ENCODE measurements around the gene VAPA.

VAPA gene

GRCh38 chr18:9915291-9916076 lies 1.7 kb downstream of the VAPA start:
- no peak for DNase-seq

GRCh38 chr18:9916077-9916639 lies 2.3 kb downstream of the VAPA start:
- no peak for DNase-seq

DNA sequence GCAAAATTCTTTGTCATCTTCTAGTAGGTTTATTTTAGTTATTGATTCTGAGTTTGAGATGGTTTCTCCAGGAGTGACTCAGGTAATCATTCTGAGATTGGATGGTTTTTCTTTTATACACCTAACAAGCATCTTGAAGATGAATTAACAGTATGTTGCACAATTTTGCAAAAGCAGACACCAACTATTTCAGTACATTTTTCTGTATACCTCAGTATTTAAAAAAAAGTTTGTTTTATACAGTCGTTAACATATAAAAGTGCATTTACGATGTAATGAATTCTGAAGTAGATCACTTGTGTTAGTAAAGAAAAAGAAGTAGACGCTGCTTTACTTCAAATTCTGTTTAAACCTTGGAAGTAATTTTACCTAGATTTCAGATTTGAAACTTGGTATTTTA lies 3.0 kb downstream of the VAPA start:
- no peak for DNase-seq

GRCh38 chr18:9918016-9918680 lies 4.3 kb downstream of the VAPA start:
- no peak for DNase-seq

DNA sequence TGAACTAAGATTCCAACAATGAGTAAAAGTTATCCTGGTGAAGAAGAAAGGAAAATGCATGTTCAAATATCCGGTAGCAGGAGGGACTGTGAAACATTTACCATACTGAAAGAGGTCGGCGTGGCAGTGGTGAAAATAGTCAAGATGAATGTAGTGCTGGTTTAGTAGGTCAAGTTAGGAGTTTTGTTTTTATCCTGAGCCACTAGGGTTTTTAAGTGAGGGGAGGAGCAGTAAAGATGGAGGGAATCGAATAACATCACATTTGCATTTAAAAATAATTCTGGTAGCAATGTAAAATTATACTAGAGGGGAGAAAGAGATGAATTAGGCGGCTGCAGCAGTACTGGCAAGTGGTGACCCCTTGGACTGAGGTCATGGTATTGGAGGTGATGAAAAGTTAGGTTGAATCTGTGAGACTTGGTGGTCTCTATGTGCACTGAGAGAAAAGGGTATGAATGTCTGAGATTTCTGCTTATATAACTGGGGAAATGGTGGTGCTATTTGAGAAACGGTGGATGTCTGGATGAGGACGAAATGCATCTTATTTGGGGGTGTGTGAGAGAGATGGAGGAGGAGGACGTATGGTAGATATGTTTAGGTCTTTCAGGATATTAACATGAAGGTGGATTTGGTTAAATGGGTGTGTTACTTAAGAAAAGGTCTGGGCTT lies 5.9 kb downstream of the VAPA start:
- no peak for DNase-seq

GRCh38 chr18:9922592-9923311 lies 8.9 kb downstream of the VAPA start:
- DNase-seq, result no peak

- DNase-seq, result no peak
Measured at GRCh38 chr18:9924371-9924943, 10.6 kb downstream of the VAPA start.

GRCh38 chr18:9925369-9925768 lies 11.6 kb downstream of the VAPA start:
- no peak for DNase-seq

GRCh38 chr18:9925795-9926194 lies 12.0 kb downstream of the VAPA start:
- DNase-seq, result no peak

DNA sequence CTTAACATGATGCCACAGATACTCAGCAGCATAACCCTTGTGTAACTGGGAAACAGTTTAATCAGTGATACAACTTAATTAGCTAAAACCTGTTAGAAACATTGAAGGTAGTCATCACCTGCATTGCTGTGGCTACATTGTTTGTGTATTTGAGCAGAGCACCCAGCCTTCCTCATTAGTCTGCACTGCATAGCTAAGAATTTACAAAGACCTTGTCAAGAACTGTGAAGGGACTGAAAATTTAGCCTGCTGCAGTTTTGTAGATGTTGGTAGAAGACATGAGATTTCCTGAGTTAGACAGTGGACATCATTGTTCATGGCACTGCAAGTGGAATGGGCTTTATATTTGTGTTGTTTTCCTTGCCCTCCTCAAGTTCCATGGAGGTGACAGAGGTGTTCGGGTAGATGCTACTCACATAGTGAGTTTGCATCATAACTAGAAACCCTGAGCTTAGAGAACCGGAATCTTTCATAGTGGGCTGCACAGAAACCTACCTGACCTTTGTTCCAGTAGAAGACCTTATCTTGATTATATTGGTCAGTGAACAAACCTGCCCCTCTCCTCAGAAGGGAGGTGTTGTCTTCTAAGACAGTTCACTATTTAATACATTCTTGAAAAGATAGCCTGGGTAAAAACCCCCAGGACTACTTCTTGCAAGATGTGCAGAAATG lies 12.5 kb downstream of the VAPA start:
- no peak for DNase-seq

GRCh38 chr18:9926977-9927376 lies 13.2 kb downstream of the VAPA start:
- DNase-seq, result no peak

DNA sequence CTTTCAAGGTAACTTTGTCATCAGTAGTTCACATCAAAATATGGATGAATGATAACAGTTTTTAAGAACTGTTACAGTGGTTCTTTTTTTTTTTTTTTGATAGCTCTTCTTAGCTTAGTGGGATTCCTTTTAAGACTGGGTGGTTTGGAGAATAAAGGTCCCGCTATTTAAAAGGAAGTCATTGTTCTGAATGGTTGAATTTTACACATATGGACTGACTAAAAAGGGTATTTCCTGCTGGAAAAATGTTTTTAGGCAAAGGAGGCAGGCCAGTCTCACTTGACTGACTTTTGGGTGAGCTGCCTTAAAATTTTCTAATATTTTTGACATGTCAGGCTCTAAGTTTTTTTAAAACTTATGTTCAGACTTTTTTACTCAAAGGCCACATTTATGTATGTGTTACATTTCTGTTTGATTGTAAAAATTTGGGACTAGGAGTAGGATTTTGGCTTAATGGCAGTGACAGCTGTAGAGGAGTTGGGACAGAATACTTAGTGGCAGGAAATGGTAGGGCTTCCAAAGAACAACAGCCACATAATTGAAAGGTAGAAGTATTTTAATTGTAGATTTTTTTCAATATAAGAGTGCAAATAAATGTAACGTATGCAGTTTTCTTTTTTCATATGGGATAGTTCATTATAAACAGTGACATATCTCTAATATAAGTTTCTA lies 13.7 kb downstream of the VAPA start:
- DNase-seq, result no peak

- DNase-seq, result no peak
Measured at GRCh38 chr18:9928646-9929259, 14.9 kb downstream of the VAPA start.

DNA sequence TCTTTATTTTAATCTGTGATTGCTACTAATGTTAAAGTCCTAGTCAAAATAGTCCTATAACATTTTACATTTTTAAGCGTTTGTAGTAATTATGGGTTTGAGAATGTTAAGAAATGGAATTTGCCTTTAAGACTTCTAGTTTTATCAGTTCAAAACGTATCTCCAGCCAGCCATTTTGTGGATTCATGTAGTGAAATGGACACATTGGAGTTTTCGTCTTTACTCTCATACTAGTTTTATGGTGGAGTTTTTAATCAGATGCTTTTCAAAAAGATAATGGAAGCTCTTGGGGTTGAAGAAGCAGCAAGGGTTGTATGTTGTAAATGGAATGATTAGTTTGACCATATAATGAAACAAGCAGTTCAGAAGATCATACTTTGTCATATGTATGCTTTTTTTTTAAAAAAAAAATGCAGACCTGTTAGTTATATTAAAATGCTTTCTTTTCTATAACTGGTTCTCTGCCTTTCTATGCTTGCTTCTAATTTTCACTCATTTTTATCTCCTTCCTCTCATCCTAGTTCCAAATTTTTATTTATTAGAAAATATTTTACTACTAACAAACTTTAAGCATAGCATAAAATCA lies 16.6 kb downstream of the VAPA start:
- no peak for DNase-seq

DNA sequence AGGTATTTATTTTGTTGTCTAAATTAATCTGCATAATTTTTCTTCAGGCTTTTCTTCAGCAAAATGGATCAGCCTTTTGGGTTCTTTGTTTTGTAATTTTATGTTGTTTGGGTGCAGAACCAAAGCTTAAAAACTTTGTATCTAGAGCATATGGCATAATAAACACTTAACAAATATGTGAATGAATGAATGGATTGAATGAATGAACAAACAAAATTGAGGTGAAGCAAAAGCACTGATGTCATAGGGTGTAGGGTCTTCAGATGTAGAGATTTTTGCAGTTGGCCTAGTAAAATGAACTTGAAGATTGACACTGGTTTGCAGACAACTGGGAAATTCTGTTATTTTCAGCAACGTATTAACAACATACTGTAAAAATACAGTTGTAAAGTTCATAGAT lies 17.3 kb downstream of the VAPA start:
- DNase-seq, result no peak

DNA sequence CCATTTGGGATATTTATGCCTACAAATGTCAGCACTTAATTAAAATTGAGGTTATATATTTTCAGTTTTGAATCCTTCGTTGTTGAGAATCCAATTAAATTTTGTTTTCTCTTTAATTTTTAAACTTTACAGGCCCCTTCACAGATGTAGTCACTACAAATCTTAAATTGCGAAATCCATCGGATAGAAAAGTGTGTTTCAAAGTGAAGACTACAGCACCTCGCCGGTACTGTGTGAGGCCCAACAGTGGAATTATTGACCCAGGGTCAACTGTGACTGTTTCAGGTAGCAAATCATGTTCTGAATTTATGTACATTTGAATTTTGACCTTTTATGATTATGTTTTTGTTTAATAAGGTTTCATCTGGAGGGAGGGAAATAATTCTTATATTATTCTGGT lies 17.9 kb downstream of the VAPA start:
- no peak for DNase-seq

DNA sequence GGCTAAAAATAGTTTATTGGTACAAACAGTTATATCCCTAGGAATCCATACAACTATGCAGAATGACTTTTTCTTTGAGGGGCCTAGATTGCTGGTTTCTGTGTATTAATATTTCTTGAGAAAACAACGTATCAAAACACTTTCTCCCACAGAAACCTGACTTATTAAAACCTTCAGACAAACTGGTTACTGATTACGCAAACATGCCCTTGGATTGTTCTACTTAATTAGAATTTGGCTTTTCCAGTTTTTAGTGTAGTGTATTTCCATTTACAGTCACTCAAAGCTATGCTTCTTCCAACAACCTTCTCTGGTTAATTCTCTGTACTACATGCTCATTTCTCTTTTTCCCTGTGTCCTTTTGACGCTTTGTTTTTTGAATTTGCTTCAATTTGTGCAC lies 20.0 kb downstream of the VAPA start:
- no peak for DNase-seq

- no peak for DNase-seq
Measured at GRCh38 chr18:9934274-9934673, 20.5 kb downstream of the VAPA start.

GRCh38 chr18:9941103-9941502 lies 27.3 kb downstream of the VAPA start:
- no peak for DNase-seq

- no peak for DNase-seq
Measured at GRCh38 chr18:9941660-9942059, 27.8 kb downstream of the VAPA start.

- DNase-seq, result peak; percentile 83
Measured at GRCh38 chr18:9943311-9943710, 29.5 kb downstream of the VAPA start.
